ENCODE results near the gene F2R.
A peak's percentile ranks its signal among the peaks of the same experiment; 100 is the strongest.

The F2R gene

DNA sequence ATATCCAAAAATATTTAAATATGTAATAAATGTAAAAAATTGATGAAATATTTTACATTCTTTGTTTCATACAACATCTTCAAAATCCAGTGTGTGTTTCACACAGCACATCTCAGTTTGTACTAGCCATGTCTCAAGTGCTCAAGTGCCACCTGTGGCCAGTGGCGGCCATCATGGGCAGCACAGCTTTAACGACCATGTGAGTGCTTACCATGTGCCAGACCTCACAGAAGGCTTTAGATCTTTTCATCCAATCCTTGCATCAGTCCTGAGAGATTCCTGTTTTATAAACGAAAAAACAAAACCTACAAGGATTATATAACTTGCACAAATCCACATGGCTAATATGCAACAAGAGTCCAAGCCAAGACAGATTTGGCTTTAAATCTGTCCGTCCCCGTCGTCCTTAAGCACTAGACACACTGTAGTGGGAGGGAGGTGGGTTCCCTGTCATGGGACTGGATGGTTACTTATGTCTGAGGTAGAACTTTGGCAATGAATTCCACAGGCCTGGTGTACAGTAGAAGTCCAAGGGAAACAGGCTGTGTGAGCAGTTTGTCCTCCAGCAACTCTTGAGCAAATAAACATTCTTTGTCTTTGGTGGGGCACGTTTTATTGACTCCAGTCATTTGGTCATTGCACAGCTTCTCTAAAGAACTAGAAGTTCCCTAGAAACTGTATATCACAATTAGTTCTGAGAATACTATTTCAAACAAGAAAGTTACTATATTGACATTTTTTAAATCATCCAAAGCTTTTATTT is 25.0 kb upstream of the F2R start:
- peak; percentile 39 for DNase-seq (ENCODE audit: low read depth, low spot score)

DNA sequence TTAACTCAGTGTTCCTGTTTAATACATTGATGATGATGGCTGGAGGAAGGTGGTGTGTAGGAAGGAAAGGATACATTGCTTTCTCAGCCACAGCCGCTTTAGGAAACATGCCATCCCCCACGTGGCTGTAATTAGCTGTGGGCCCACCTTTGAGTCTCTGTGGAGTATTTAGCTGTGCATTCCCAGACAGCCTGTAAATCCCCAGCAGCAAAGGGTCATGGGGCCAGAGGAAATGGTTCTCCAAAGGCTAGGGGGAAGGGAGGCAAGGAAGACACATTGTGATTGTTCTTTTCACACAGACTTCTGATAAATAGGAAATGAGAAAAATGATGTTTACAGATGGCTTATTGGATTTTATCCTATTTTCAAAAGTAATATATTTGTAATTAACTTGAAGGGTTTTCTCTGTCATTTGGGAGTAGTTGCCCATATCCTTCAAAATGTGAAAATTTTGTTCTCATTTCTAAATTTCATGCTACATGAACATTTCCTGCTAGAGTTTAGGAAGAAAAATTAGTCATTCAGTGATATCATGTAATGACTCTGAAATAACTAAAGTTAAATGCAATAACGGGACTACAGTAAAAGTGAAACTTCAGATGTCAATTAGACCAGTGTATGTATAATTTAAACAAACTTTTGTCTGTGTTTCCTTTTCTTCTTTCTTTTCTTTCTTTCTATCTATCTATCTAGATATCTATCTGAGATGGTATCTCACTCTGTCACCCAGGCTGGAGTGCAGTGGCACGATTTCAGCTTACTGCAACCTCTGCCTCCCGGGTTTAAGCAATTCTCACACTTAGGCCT is 24.3 kb upstream of the F2R start:
- DNase-seq (ENCODE audit: low read depth, low spot score): peak; percentile 59

DNA sequence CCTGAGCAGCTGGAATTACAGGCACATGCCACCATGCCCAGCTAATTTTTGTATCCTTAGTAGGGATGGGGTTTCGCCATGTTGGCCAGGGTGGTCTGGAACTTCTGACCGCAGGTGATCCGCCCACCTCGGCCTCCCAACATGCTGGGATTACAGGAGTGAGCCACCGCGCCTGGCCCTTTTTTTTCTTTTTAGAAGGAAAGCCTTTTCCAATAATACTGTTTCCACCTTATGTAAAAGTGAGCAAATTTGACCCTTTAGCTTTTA is 23.7 kb upstream of the F2R start:
- no peak for DNase-seq (ENCODE audit: low read depth, low spot score)

DNA sequence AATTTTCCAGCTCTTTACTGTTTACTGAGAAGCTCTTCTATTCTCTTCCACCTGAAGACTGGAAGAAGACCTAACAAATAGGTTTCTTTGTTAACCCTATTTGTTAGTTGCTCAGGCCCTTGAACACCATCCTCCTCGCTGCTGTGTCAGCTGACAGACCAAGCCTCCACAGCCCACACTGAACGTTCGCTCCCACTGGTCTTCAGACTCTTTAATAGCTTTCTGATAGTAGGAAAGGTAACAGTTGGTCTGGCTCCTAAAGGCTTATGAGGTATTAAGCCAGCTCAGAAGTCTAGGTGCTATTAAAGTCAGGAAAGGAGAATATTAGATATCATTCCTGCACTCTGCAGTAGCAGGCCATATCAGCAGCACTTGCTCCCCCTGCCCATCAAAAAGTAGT is 23.3 kb upstream of the F2R start:
- no peak for DNase-seq (ENCODE audit: low read depth, low spot score)

DNA sequence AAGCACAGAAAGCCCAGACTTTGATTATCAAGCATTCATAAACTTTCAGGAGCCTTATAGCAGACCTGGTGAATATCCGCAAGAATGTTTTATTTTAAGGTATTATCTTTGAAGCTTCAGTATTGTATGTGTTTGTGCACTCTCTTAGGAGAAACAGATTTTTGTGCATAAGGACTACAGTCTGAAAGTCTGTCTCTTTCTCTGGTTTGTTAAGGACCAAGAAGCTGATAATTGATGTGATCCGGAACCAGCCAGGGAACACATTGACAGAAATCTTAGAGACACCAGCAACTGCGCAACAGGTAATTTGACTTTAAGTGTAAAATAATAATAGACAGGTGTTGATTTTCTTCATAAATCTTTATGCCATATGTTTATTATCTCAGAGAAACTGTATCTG is 22.8 kb upstream of the F2R start:
- no peak for DNase-seq (ENCODE audit: low read depth, low spot score)

DNA sequence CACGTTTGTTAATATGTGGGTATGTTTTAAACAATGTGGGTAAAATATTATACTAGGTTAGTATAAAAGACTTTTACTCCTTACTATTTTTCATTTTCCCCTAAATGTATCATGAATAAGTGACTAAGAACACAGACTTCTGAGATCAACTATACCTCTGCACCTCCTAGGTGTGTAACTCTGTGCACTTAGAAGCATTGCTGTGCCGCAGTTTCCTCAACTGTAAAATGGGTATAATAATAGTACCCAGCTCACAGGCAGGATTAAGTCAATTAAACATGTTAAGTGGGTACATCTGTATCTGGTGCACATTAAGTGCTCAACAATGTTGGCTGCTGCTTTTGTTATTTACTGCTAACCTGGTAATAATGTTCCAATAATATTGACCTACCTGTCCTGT is 21.6 kb upstream of the F2R start:
- no peak for DNase-seq (ENCODE audit: low read depth, low spot score)

DNA sequence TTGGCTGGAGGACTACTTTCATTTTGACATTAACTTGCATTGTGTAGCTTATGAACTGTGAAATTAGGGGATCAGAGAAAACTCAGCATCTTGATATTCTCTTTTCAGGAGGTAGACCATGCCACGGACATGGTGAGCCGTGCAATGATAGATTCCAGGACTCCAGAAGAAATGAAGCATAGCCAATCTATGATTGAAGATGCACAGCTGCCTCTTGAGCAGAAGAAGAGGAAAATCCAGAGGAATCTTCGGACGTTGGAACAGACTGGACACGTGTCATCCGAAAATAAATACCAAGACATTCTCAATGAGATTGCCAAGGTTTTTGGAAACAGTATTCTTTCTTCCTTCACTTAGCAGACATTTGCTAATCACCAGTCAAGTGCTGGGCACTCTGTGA is 20.6 kb upstream of the F2R start:
- no peak for DNase-seq (ENCODE audit: low read depth, low spot score)

DNA sequence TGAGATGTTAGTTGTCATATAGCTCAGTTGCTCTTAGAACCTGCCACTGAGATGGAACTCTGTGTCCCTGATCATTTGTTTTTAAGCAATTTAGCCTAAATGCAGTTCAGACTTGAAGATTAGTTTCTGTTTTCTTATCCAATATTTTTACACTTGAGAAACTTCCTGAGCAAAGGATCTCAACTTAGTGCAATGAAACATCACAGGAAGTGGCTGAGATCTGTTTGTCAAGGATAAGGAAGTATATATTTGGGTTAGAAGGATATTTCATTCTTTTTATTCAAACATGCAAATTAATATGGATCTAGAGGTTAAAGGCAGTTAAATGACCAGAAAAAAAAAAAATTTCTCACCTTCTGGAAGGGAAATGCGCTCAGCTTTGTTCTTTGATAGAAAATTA is 19.7 kb upstream of the F2R start:
- DNase-seq (ENCODE audit: low read depth, low spot score): no peak

DNA sequence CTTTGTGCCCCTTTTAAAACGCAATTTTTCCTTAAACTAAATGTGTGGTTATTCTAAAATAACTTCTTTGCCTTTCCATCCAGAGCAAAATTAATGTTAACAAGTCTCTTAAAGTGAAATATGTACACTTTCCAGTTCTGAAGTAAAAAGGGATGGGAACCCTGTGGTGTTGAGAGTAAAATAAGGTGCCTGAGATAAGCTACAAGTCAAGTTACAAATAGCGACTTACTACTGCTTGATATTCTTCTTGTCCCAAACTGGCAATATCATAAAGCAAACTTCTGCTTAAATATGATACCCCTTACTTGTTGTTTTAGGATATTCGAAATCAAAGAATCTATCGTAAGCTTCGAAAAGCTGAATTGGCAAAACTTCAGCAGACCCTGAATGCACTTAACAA is 18.3 kb upstream of the F2R start:
- no peak for DNase-seq (ENCODE audit: low read depth, low spot score)

DNA sequence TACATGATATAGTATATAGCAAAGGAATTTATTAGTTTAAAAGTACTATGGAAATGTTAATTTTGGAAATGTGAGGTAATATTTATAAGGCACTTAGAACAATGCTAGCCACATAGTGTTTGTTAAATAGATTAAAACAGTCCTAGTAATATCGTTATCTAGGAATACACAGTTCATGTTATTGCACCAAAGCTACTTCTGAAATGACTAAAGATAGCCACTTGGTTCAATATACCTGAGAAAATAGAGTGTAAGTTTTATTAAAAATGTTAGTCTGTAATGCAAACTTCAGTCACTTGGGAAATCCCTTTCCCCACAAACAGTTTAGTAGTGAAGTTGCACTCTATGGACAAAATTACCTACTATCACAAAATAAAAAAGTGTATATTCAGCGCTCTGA is 15.4 kb upstream of the F2R start:
- no peak for DNase-seq (ENCODE audit: low read depth, low spot score)

DNA sequence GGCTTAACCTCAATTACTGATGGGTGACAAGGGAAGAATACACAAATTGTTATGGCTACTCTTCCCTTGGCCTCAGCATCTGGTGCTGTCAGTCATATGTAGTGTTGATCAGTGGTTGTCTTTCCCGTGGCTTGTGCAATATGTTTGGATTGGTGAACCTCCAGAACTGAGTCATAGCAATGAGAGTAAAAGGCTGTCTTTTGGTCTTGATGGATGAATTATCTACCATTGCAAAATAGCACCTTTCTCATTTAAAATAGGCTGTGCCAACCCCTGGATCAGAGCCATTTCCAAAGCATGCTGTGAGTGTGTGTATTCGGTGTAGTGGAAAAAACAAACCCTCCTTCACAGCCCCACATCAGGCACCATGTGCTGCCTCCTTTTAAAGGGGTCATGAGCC is 14.6 kb upstream of the F2R start:
- peak; percentile 73 for DNase-seq (ENCODE audit: low read depth, low spot score)

DNA sequence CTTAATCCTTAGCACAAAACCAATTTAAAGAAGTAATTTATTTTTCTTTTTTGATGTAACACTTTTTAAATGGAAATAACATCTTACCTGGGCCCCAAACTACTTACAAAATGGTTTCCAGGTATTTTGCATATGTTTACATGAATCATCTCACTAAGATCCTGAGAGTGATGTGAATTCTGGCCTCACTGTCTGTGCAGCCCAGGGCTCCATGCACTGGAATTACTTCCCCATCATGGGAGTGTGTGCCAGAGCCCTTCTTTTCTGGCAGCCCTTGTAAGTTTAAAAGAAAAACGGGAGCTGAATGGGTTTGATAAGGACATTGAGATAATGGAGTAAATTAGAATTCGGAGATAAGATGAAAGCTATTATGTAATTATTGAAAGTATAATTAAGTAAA is 12.2 kb upstream of the F2R start:
- no peak for DNase-seq (ENCODE audit: low read depth, low spot score)

DNA sequence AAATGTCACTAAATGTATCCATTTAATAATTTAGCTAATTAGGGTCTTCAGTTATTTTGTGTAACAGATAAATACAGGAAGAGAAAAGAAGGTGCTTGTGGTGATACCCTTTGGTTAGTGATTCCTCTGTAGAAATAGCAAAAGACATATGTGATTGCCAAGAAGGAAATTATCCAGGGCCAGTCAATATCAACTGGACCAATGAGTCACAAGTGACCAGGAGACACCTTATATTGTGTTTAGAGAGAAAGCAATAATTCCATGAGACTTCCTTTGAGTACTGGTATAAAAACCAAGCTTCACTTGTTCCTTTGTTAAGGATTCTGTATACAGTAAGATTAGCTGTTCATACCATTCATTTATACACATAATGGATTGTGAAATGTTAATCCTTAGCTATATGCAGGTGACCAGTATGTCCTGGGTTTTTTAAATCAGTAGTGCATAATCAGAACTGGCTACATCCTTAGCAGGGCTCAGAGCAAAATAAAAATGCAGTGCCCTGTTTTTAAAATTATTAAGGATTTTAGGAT is 11.7 kb upstream of the F2R start:
- DNase-seq (ENCODE audit: low read depth, low spot score): no peak

DNA sequence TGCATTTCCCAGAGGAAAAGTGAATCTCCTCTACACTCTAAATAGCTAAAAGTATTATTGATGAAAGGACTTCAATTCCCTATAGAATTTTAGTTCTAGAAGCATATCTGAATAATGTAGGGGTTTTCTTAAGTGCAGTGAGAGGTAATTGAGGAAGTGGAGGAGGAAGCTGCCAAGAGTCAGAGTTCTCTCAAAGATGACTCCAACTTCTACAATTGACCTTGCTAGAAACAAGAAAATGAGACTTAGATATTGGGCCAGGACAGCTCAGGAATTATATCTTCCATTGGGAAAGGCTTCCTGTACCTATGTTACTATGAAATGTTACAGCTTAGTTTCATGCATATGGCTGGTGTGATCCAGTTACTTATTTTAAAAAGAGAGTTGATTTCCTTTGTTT is 10.4 kb upstream of the F2R start:
- no peak for DNase-seq (ENCODE audit: low read depth, low spot score)

DNA sequence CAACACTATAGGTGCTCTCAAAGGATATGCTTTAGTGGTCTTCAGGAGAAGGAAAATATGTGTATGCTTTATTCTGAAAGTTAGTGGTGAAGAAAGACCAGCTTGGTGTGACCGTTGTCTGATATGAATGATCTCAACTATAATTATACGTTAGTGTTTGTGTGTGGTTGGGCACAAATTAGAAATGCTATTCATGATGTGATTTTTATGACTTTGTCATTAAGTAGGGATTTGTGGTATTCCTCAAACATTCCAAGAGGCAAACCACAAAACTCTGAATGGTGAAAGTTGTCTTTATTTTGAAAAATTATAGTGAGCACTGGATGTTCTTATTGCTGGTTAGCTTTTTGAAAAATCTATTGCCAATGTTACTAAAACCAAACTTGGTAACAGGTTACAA is 6.2 kb upstream of the F2R start:
- peak; percentile 69 for DNase-seq (ENCODE audit: low read depth, low spot score)

DNA sequence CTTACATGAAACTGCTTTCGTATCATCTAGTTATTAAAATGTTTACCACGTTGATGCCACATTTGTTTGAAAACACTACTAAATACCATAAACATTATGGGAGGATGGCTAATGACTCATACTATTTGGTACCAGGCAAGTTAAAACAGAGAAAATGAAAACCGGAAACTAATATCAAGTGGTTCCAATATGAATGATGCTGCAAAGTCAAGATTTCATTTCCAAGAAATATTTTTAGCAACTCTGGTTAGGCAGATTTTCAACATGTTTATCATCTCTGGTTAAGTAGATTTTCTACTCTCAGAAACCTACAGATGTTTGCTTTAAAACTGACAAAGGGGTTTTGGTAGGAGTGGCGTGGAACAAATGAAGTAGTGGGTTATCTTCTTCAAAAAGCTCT is 4.9 kb upstream of the F2R start:
- DNase-seq (ENCODE audit: low read depth, low spot score): no peak

DNA sequence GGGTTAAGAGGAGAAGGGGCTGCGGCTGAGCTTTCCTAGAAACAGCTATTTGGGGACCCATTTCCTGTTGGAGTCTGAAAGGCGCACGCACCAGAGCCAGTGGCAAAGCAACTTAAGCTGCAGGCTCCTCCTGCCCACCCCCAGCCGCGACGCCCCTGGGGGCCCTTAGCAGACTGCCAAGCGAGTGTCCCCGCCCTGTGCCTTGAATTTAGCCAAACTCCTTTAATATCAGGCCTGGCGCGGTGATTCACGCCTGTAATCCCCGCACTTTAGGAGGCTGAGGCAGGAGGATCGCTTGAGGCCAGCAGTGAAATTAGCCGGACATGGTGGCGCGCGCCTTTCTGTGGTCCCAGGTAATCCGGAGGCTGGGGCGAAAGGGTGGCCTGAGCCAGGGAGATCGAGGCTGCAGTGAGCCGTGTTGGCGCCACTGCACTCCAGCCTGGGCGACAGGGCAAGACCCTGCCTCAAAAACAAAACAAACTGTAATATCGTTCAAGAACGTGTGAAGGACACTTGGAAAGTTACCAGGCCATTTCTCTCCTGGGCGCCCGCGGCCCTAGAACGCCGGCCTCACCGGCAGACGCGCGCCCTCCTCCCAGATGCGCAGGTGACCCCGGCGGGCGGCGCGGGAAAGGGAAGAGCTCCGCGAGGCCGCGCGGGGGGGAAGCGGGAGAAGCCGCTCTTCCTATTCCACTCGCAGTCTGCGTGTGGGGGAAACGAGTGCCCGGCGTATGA is 1.0 kb upstream of the F2R start:
- DNase-seq (ENCODE audit: low read depth, low spot score): no peak

DNA sequence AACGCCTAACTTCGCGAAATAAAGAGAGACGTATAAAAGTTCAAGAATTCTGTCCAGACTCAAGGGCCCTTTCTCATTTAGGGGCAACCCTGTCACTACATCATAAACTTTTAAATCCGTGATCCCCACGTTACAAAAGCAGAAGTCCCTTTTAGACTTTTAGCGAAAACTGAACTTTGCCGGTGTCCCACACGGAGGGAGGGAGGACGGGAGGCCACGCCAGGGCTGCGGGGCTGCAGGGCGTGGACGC is 515 bp upstream of the F2R start:
- DNase-seq (ENCODE audit: low read depth, low spot score): no peak

DNA sequence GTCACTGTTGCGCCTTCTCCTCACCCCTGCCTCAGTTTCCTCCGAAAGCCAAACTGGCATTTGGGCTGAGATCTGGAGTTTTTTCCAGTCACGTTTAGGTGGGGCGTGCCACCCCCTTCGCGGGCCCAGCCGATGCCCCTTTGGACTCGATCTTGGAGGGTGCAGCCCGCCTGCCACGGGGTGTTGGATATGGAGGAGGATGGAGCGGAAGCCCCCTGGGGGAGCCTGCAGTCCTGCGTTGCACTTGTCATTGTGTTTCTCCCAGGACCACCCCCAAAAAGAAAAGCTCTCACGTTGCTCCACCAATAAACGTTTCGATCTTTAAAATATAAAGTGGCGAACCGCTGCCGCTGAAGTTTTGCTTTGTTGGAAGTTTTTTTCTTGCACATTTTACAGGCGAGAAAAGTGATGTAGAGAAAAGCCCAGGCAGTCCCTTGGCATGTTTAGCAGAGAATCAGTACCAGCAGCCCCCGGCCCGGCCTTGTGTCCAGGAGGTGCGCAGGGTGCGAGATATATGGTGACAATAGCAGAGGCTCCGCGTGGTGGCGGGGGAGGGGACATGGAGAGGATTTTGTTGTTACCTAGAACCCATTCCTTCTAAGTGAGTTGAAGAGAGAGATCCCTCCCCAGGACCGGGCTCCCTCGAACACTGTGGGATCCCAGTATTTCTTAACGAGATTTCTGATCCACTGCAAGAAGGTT is 681 bp downstream of the F2R start:
- peak; percentile 45 for DNase-seq (ENCODE audit: low read depth, low spot score)

DNA sequence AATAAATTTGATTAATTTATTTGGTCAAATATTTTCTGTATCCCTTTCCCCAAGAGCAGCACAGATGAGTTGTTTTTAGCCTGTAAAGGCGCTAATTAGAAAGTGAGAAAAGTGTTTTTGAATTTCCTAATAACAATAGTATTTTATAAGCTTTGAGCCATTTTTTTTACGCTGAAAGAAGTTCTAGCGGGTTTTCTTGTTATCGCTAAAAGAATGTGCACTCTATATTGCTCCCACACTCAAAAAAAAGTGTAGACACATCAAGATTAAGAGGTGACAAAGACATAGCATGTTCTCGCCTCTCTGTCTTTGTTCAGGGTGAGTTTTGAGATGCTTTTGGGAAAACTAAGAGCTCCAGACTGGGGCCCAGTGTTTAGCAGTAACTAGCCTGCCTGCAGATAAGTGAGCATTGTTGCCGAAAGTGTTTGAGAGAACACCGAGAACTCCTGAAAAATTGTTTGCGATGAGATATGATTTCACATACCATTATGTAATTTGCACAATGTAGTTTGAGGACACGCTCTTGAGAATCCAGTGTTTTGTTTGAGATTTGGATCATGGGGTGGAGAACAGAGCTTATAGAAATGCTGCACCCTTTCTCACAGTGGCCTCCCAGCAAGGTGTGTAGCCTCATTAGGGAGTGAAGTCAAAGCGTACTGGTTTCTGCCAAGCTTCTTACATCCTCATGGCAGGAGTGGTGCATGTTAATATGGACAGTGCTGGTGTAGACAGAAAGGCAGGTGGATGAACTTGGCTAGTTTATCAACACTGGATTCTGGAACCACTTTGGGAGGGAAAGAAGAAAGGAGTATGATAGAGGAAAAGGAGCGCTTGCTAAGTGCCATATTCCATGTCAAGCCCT is 1.5 kb downstream of the F2R start:
- DNase-seq (ENCODE audit: low read depth, low spot score): no peak

DNA sequence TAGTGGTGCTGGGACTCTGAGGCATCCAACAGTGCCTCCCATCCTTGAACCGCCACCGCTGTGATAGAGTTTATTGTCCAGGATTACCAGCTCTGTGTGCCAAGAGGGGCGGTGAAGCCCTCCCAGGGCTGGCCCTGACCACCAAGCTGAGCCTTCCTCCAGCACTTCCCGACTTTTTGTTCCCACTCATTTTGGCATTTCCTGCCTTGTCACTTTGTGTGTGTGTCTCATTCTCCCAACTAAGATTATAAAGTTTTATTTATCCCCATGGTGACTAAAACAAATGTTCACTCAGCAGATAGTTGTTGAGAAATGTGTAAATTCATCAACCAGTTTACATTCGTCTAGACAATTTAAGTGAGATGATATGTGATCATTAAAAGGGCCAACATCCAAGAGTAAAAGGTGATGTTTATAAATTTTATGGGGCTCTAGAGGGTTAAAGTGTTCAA is 2.5 kb downstream of the F2R start:
- peak; percentile 45 for DNase-seq (ENCODE audit: low read depth, low spot score)

Measured in astrocyte of the hippocampus (primary cell).